Psoas muscle (tissue), 8 donors: ENCODE data around the gene ANKRD11. TPM values are rescaled to one million over a fixed set of nuclear protein-coding genes. Genes with fewer than 3 reads are reported as not detected.
A peak's percentile ranks its signal among the peaks of the same experiment; 100 is the strongest.

Experiments
- ATAC-seq, 4 donors: fragments of 200-7000 bp; cut with Tn5 transposase; one replicate each; pipeline ENCODE4 v1.9.1; 2020; ENCODE audit warnings: moderate library complexity in 3 of 4, mild to moderate bottlenecking in 2 of 4
- DNase-seq, 2 donors: peaks; one replicate each; pipeline ENCODE4 v3.0.0-alpha.2; 2020
- H3K27ac ChIP-seq: fragments of 200-600 bp; one replicate; pipeline ENCODE4 v1.8.0; 2022
- H3K27me3 ChIP-seq, 3 donors: fragments of 200-600 bp in 1 of 3; one replicate each; pipeline versions ENCODE4 v1.6.1 to v1.8.0; 2013 to 2022; ENCODE audit warnings: low read length in 2 of 3, mild to moderate bottlenecking in 2 of 3, moderate library complexity in 1 of 3; ENCODE audit not compliant: insufficient read depth in 3 of 3
- H3K36me3 ChIP-seq, 2 donors: fragments of 200-600 bp in 1 of 2; one replicate each; pipeline versions ENCODE4 v1.6.1 to v1.8.0; 2013 to 2022; ENCODE audit warnings: low read depth in 1 of 2, mild to moderate bottlenecking in 1 of 2, moderate library complexity in 1 of 2; ENCODE audit not compliant: insufficient read depth in 1 of 2
- H3K4me1 ChIP-seq: fragments of 200-600 bp; one replicate; pipeline ENCODE4 v1.8.0; 2022
- H3K4me3 ChIP-seq: fragments of 200-600 bp; one replicate; pipeline ENCODE4 v1.8.0; 2022; ENCODE audit warnings: mild to moderate bottlenecking
- H3K9me3 ChIP-seq: fragments of 200-600 bp; one replicate; pipeline ENCODE4 v1.8.0; 2022
- WGBS, 3 donors: extraction: QIAGEN DNeasy Blood & Tissue Kit; methylation state at CpG; one replicate each; pipeline versions ENCODE4 v1.1.6 to v1.1.7; 2013; 5-methylcytosine and 5-hydroxymethylcytosine counted together
- intact Hi-C, 2 donors: fragments of 100-400 bp; cut with DNase I; formaldehyde crosslinking; loops; one replicate each; pipeline versions ENCODE4 v1.11.0 to v1.14.2; 2022
- polyA plus RNA-seq, 3 donors: library from polyadenylated mRNA; stranded (reverse); fragments of 200-250 nt; gene quantifications; one replicate each; pipeline ENCODE4 v1.2.3, GENCODE V29; 2013
- total RNA-seq, 4 donors: library from RNA; stranded (reverse); fragmentation: NEBNext Ultra II Directional in 2 of 4; extraction: Animal tissue kit (Norgen Biotek cat#: 25700) in 2 of 4; gene quantifications; one replicate each; pipeline versions ENCODE4 v1.2.1 to v1.2.4, GENCODE V29; 2021 to 2023
- TF ChIP-seq, protein P1 (sequence below): fragments of 200-600 bp; IDR thresholded peaks from one replicate; pipeline ENCODE4 v1.8.0; 2022; ENCODE audit warnings: antibody characterized with exemption
- donor health status: healthy with polysubstance abuse.
- donor health status: DM: no; HTN: no; CAD: no; lungs with moderate emphysema.
- donor health status: Bipolar disorder and iron deficiency.
- donor health status: healthy.
- donor health status: DM: yes; HTN: yes; CAD: no.
- donor health status: DM: no; HTN: no; CAD: no.
- donor health status: DM: no; HTN: no; CAD: no.
- donor health status: DM: yes; HTN: yes; CAD: no.

ANKRD11 gene
- total and polyA plus RNA-seq, 7 donors = 22.3 to 72.8 (median 57.2) TPM

DNA sequence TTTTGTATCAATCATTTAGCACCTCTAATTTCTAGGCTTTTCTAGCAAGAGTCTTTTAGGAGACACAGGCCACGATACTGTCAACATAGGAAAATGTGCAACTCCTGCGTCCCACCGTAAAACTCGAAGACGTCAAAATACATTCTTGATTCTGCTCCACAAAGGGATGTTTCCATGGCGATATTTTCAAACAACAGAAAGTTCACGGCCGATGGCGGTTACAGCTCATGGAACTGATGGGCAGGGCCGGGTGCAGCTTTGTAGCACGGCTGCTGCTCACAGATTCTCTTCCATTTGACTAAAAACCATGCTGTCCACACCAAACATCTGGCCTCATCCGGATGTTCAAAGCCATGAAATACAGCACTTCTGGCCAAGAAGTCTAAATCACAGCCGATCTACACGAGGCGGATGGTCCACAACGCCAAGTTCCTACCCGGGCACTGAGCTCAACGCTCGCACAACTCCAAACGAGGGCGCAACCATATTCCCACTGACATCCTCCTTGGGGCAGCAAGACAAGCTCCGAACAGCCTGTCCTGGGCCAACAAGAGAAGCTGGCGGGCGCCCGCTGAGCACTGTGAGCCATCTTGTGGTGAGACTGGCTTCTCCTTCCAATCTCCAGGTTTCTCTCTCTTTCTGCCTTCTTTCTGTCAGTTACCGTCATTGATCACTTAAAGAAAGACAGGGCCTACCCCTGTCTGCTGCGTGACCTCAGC, 193.0 kb downstream of the ANKRD11 start:
- Histone ChIP-seq H3K27ac (no peak overlapping the region), H3K4me1 (peaks cover 36% of the 10 kb centered on the region), H3K4me3 (no peak overlapping the region), H3K27me3 (no peaks in the 10 kb centered on the region), H3K9me3 (no peaks in the 10 kb centered on the region), H3K36me3 (no peaks in the 10 kb centered on the region)
- 71 to 78% (median 72%) methylated on average over 26 to 27 of the region's 27 CpGs for WGBS, 3 donors
- intact Hi-C loops = no loop called here
- TF ChIP-seq, protein P1, sequence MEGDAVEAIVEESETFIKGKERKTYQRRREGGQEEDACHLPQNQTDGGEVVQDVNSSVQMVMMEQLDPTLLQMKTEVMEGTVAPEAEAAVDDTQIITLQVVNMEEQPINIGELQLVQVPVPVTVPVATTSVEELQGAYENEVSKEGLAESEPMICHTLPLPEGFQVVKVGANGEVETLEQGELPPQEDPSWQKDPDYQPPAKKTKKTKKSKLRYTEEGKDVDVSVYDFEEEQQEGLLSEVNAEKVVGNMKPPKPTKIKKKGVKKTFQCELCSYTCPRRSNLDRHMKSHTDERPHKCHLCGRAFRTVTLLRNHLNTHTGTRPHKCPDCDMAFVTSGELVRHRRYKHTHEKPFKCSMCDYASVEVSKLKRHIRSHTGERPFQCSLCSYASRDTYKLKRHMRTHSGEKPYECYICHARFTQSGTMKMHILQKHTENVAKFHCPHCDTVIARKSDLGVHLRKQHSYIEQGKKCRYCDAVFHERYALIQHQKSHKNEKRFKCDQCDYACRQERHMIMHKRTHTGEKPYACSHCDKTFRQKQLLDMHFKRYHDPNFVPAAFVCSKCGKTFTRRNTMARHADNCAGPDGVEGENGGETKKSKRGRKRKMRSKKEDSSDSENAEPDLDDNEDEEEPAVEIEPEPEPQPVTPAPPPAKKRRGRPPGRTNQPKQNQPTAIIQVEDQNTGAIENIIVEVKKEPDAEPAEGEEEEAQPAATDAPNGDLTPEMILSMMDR = no peak
- no peak for ATAC-seq
- no peak for DNase-seq

DNA sequence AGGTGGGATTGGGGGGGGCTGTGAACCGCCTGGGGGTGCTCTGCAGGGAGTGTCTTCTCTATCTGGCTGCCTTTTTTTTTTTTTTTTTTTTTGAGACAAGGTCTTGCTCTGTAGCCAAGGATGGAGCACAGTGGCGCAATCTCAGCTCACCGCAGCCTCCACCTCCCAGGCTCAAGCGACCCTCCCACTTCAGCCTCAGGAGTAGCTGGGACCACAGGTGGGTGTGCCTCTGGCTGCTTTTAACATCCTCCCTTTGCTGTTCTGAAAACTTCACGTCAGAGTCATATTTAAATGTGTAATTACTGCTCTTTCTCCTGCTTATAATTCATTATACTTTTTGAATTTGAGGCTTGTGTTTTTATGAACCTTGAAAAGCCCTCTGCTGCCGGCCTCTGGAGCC, 194.4 kb downstream of the ANKRD11 start:
- Histone ChIP-seq H3K9me3 (no peaks in the 10 kb centered on the region), H3K4me1 (peaks cover 22% of the 10 kb centered on the region), H3K4me3 (no peak overlapping the region), H3K27ac (no peak overlapping the region), H3K27me3 (no peaks in the 10 kb centered on the region), H3K36me3 (peaks cover 0 to 3% of the 10 kb centered on the region in 2 donors)
- TF ChIP-seq, protein P1 = no peak
- WGBS, 3 donors = 88 to 93% (median 89%) methylated on average over 5 to 6 of the region's 6 CpGs
- intact Hi-C loops = no loop called here
- ATAC-seq (no peak), DNase-seq (peak in 1 of 2 donors; percentile 23)

- H3K27me3 ChIP-seq = no peaks in the 10 kb centered on the region
- H3K4me1 ChIP-seq = peaks cover 16% of the 10 kb centered on the region
- intact Hi-C loops = no loop called here
- H3K27ac ChIP-seq = no peak overlapping the region
- H3K9me3 ChIP-seq = no peaks in the 10 kb centered on the region
- H3K4me3 ChIP-seq = no peak overlapping the region
- DNase-seq (peak in 1 of 2 donors; percentile 48), ATAC-seq (no peak)
- H3K36me3 ChIP-seq = peaks cover 0 to 3% of the 10 kb centered on the region in 2 donors
- 83 to 90% (median 85%) methylated on average over 24 of the region's 24 CpGs for WGBS, 3 donors
- TF ChIP-seq, protein P1 = no peak
Observed at GRCh38 chr16:89295071-89295900, 195.1 kb downstream of the ANKRD11 start.

DNA sequence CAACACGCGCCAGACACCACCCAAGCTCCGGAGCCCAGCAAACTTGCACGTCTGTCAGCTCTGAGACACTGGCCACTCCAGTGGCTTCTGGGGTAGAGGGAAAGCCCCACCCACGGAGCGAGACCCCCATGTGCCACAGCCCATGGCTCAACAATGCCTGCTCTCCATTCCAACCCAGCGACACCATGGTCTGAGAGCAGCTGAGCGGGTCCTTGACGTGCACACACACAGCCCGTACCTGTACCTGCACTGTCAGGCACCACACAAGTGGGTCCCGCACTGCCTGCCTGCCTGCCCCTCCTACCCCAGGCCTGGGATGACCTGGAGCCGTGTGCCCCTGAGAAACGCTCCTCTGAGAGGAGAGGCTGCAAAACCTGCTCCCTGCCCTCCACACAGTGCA, 195.9 kb downstream of the ANKRD11 start:
- DNase-seq = peak in 1 of 2 donors; percentile 44
- Histone ChIP-seq H3K9me3 (no peaks in the 10 kb centered on the region), H3K27ac (no peak overlapping the region), H3K27me3 (no peaks in the 10 kb centered on the region), H3K4me3 (no peak overlapping the region), H3K36me3 (peaks cover 0 to 5% of the 10 kb centered on the region in 2 donors), H3K4me1 (peaks cover 13% of the 10 kb centered on the region)
- intact Hi-C loops = no loop called here
- TF ChIP-seq, protein P1 = no peak
- no peak for ATAC-seq
- 77 to 81% (median 80%) methylated on average over 13 of the region's 13 CpGs for WGBS, 3 donors
